GM23338 (cell line): ENCODE results near the gene CHRNA5.

Experiments
- CREB1 ChIP-seq: fragments of 250-450 bp; sonication (Bioruptor Pico); IDR thresholded peaks from 2 replicates; pipeline ENCODE4 v1.5.0; 2020; ENCODE audit warnings: low read depth, mild to moderate bottlenecking, moderate library complexity
- EZH2 ChIP-seq: fragments of 200-600 bp; sonication (generic); IDR thresholded peaks from one replicate; pipeline ENCODE4 v1.8.0; 2017; ENCODE audit warnings: antibody characterized with exemption, mild to moderate bottlenecking, low read depth; ENCODE audit not compliant: unreplicated experiment
- EZH2phosphoT487 ChIP-seq: fragments of 200-600 bp; sonication (generic); IDR thresholded peaks from one replicate; pipeline ENCODE4 v1.8.1; 2018; ENCODE audit warnings: antibody characterized with exemption; ENCODE audit not compliant: unreplicated experiment
- JUNB ChIP-seq: IDR thresholded peaks from one replicate; pipeline ENCODE4 v1.6.1; 2016; ENCODE audit warnings: antibody characterized with exemption; ENCODE audit not compliant: unreplicated experiment
- NANOG ChIP-seq: IDR thresholded peaks from 2 replicates; pipeline ENCODE4 v1.6.1; 2016; ENCODE audit warnings: antibody characterized with exemption, borderline replicate concordance
- POLR2AphosphoS5 ChIP-seq: IDR thresholded peaks from 2 replicates; pipeline ENCODE4 v1.6.1; 2016; ENCODE audit warnings: antibody characterized with exemption, low read depth
- REST ChIP-seq: IDR thresholded peaks from one replicate; pipeline ENCODE4 v1.6.1; 2018; ENCODE audit warnings: antibody characterized with exemption; ENCODE audit not compliant: unreplicated experiment
- STAT1 ChIP-seq: IDR thresholded peaks from one replicate; pipeline ENCODE4 v1.6.1; 2016; ENCODE audit warnings: antibody characterized with exemption; ENCODE audit not compliant: unreplicated experiment
- ZNF114 ChIP-seq: fragments of 250-450 bp; sonication (Bioruptor Pico); IDR thresholded peaks from 2 replicates; pipeline ENCODE4 v1.5.0; 2020; ENCODE audit warnings: mild to moderate bottlenecking, moderate library complexity
- ZNF331 ChIP-seq: fragments of 250-450 bp; sonication (Bioruptor Pico); IDR thresholded peaks from 2 replicates; pipeline ENCODE4 v1.5.0; 2020; ENCODE audit warnings: low read depth, mild to moderate bottlenecking, moderate library complexity
- ZNF462 ChIP-seq: fragments of 250-450 bp; sonication (Bioruptor Pico); IDR thresholded peaks from 2 replicates; pipeline ENCODE4 v1.5.0; 2020; ENCODE audit warnings: mild to moderate bottlenecking, moderate library complexity
- TF ChIP-seq, protein P1 (sequence below), 2 experiments: fragments of 200-600 bp in 1 of 2; sonication (generic) in 1 of 2; conservative IDR thresholded peaks; 2 replicates each; pipeline versions ENCODE4 v1.5.1 to v1.6.1; 2016 to 2017; ENCODE audit warnings: antibody characterized with exemption in 2 of 2, low read depth in 2 of 2, mild to moderate bottlenecking in 2 of 2, moderate library complexity in 1 of 2
- TF ChIP-seq, protein P2 (sequence below): IDR thresholded peaks from 2 replicates; pipeline ENCODE4 v1.6.1; 2016; ENCODE audit warnings: antibody characterized with exemption

GRCh38 chr15:78571382-78571781 lies 6.1 kb downstream of the CHRNA5 start:
- TF ChIP-seq, protein P1, sequence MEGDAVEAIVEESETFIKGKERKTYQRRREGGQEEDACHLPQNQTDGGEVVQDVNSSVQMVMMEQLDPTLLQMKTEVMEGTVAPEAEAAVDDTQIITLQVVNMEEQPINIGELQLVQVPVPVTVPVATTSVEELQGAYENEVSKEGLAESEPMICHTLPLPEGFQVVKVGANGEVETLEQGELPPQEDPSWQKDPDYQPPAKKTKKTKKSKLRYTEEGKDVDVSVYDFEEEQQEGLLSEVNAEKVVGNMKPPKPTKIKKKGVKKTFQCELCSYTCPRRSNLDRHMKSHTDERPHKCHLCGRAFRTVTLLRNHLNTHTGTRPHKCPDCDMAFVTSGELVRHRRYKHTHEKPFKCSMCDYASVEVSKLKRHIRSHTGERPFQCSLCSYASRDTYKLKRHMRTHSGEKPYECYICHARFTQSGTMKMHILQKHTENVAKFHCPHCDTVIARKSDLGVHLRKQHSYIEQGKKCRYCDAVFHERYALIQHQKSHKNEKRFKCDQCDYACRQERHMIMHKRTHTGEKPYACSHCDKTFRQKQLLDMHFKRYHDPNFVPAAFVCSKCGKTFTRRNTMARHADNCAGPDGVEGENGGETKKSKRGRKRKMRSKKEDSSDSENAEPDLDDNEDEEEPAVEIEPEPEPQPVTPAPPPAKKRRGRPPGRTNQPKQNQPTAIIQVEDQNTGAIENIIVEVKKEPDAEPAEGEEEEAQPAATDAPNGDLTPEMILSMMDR (conservative IDR thresholded peaks at IDR 0.05; ENCODE audit: low read depth in 2 of 2), result no peak
- TF ChIP-seq JUNB (no peak), EZH2 (no peak), ZNF331 (CRISPR knock-in tag) (no peak), EZH2phosphoT487 (no peak), REST (no peak), POLR2AphosphoS5 (no peak), CREB1 (CRISPR knock-in tag) (no peak), ZNF462 (CRISPR knock-in tag) (no peak), NANOG (no peak), STAT1 (no peak), ZNF114 (CRISPR knock-in tag) (no peak)
- TF ChIP-seq, protein P2, sequence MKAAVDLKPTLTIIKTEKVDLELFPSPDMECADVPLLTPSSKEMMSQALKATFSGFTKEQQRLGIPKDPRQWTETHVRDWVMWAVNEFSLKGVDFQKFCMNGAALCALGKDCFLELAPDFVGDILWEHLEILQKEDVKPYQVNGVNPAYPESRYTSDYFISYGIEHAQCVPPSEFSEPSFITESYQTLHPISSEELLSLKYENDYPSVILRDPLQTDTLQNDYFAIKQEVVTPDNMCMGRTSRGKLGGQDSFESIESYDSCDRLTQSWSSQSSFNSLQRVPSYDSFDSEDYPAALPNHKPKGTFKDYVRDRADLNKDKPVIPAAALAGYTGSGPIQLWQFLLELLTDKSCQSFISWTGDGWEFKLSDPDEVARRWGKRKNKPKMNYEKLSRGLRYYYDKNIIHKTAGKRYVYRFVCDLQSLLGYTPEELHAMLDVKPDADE, result no peak
